Activated naive CD4-positive, alpha-beta T cell treated with anti-CD3 and anti-CD28 coated beads, Interleukin-2, amount 10 ng/mL, durations not matched to agents 7 days and 5 days (primary cell): Measurements from ENCODE around the gene CRKL.
"Not testable (repeated sequence)": the region's sequence is repeated elsewhere in the genome, so short reads cannot be mapped to it uniquely, and the experiment has no call there.

Experiments used
- CTCF ChIA-PET: fragments of 350-600 bp; sonication (Branson Sonifier 250); formaldehyde crosslinking; loops from one replicate; lab custom pipeline; 2021; ENCODE audit warnings: antibody characterized with exemption; lab: Charles Lee
- DNase-seq: peaks from one replicate; pipeline ENCODE4 v3.0.0-alpha.2; 2020
- H3K27ac Mint-ChIP-seq: one replicate; pipeline ENCODE4 v1.8.0; 2021; ENCODE audit warnings: mild to moderate bottlenecking, moderate library complexity, mixed read lengths
- H3K27me3 Mint-ChIP-seq: one replicate; pipeline ENCODE4 v1.8.0; 2021; ENCODE audit warnings: mild to moderate bottlenecking, mixed read lengths
- H3K36me3 Mint-ChIP-seq: one replicate; pipeline ENCODE4 v1.8.0; 2021; ENCODE audit warnings: mixed read lengths
- H3K4me1 Mint-ChIP-seq: one replicate; pipeline ENCODE4 v1.8.0; 2021; ENCODE audit warnings: mixed read lengths
- H3K4me3 Mint-ChIP-seq: one replicate; pipeline ENCODE4 v1.8.0; 2021; ENCODE audit warnings: mild to moderate bottlenecking, moderate library complexity, mixed read lengths
- H3K9me3 Mint-ChIP-seq: one replicate; pipeline ENCODE4 v1.8.0; 2021; ENCODE audit warnings: mixed read lengths

CRKL gene

GRCh38 chr22:20908717-20909116 lies 8.5 kb upstream of the CRKL start:
- DNase-seq, H3K4me3 Mint-ChIP-seq, H3K27ac Mint-ChIP-seq, H3K9me3 Mint-ChIP-seq, H3K36me3 Mint-ChIP-seq, H3K4me1 Mint-ChIP-seq: not testable (repeated sequence)
- peaks cover 25% of the 10 kb centered on the region for H3K27me3 Mint-ChIP-seq
- CTCF ChIA-PET: interaction anchor here (1.5 kb wide), 1 partner anchor 105 kb away, joined by 3 read pairs; no protein-coding TSS in a partner anchor

DNA sequence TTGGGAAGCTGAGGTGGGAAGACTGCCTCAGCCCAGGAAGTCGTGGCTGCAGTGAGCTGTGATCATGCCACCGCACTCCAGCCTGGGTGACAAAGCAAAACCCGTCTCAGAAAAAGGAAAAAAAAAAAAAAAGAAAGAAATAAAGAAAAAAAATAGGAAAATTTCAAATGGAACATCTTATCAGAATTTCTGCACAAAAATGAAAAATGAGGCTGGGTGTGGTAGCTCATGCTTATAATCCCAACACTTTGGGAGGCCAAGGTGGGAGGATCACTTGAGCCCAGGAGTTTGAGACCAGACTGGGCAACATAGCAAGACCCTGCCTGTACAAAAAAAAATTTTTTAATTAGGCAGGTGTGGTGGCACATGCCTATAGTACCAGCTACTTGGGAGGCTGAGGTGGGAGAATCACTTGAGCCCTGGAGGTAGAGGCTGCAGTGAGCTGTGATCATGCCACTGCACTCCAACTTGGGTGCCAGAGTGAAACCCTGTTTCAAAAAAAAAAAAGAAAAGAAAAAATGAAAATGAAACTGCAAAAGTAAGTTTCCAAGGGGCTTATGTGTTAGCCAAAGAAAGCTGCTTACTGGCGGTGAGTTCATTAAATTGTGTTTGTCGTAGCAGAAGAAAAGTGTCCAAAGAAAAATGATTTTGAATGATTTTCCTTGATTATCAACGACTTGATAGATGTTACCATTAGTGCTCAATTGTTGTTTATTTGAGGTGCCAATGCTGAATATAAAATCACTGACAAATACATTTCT lies 7.5 kb upstream of the CRKL start:
- DNase-seq: no peak
- H3K27ac Mint-ChIP-seq: peak overlapping the region; percentile 24
- no peaks in the 10 kb centered on the region for H3K36me3 Mint-ChIP-seq
- peaks cover 19% of the 10 kb centered on the region for H3K27me3 Mint-ChIP-seq
- no peaks in the 10 kb centered on the region for H3K9me3 Mint-ChIP-seq
- CTCF ChIA-PET: interaction anchor here (0.6 kb wide), 1 partner anchor 43 kb away, joined by 3 read pairs; no protein-coding TSS in a partner anchor
- H3K4me1 Mint-ChIP-seq: peaks cover 11% of the 10 kb centered on the region
- H3K4me3 Mint-ChIP-seq: no peak overlapping the region

GRCh38 chr22:20912494-20912893 lies 4.7 kb upstream of the CRKL start:
- DNase-seq: no peak
- Mint-ChIP-seq H3K4me3 (no peak overlapping the region), H3K4me1 (peaks cover 27% of the 10 kb centered on the region), H3K9me3 (no peaks in the 10 kb centered on the region), H3K27ac (no peak overlapping the region), H3K27me3 (peaks cover 4% of the 10 kb centered on the region), H3K36me3 (no peaks in the 10 kb centered on the region)
- CTCF ChIA-PET: no interaction called here

GRCh38 chr22:20918663-20919218 lies 1.5 kb downstream of the CRKL start:
- H3K36me3 Mint-ChIP-seq: peaks cover 31% of the 10 kb centered on the region
- peak overlapping the region; percentile 91 for H3K27ac Mint-ChIP-seq
- peak overlapping the region; percentile 95 for H3K4me3 Mint-ChIP-seq
- no peak for DNase-seq
- H3K4me1 Mint-ChIP-seq: peaks cover 50% of the 10 kb centered on the region
- CTCF ChIA-PET: interaction anchor here (0.7 kb wide), 1 partner anchor 41 kb away, joined by 4 read pairs; no protein-coding TSS in a partner anchor
- H3K9me3 Mint-ChIP-seq: no peaks in the 10 kb centered on the region
- H3K27me3 Mint-ChIP-seq: peaks cover 4% of the 10 kb centered on the region

GRCh38 chr22:20919718-20920117 lies 2.5 kb downstream of the CRKL start:
- Mint-ChIP-seq H3K9me3 (no peaks in the 10 kb centered on the region), H3K27me3 (peaks cover under 1% of the 10 kb centered on the region), H3K4me3 (peak overlapping the region; percentile 95), H3K36me3 (peaks cover 31% of the 10 kb centered on the region), H3K27ac (peak overlapping the region; percentile 24), H3K4me1 (peaks cover 54% of the 10 kb centered on the region)
- CTCF ChIA-PET: no interaction called here
- no peak for DNase-seq

- CTCF ChIA-PET: no interaction called here
Measured at GRCh38 chr22:20920881-20921203, 3.6 kb downstream of the CRKL start.

GRCh38 chr22:20922141-20922751 lies 5.0 kb downstream of the CRKL start:
- no peak overlapping the region for H3K4me3 Mint-ChIP-seq
- H3K27me3 Mint-ChIP-seq: no peaks in the 10 kb centered on the region
- DNase-seq: no peak
- CTCF ChIA-PET: no interaction called here
- peaks cover 55% of the 10 kb centered on the region for H3K4me1 Mint-ChIP-seq
- peaks cover 39% of the 10 kb centered on the region for H3K36me3 Mint-ChIP-seq
- no peak overlapping the region for H3K27ac Mint-ChIP-seq
- no peaks in the 10 kb centered on the region for H3K9me3 Mint-ChIP-seq

More at GRCh38 chr22:20920881-20921203, 3.6 kb downstream of the CRKL start:
- Mint-ChIP-seq H3K27me3 (no peaks in the 10 kb centered on the region), H3K4me1 (peaks cover 59% of the 10 kb centered on the region), H3K9me3 (no peaks in the 10 kb centered on the region), H3K36me3 (peaks cover 32% of the 10 kb centered on the region), H3K27ac (no peak overlapping the region), H3K4me3 (peak overlapping the region; percentile 95)
- no peak for DNase-seq

DNA sequence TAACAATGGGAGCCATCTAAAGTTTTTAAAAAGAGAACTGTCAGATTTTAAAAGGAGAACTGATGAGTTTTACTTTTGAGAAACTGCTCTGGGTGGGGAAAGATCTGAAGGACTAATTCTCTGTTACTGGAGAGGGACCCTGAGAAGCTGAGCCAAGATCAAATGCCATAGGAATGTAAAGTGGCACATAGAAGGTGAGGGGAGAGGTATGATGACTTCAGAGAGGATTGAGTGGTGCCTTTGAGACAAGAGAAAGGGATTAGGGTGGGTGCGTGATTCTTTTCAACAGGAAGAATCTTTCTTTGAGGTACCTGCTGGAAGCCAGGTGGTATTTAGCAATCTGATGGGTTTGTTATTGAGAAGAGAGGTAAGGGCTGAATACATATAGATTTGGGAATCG lies 9.0 kb downstream of the CRKL start:
- H3K4me3 Mint-ChIP-seq: no peak overlapping the region
- H3K27ac Mint-ChIP-seq: no peak overlapping the region
- no peaks in the 10 kb centered on the region for H3K9me3 Mint-ChIP-seq
- peaks cover 41% of the 10 kb centered on the region for H3K4me1 Mint-ChIP-seq
- CTCF ChIA-PET: interaction anchor here (0.6 kb wide), 1 partner anchor 9 kb away, joined by 3 read pairs; the partner anchor contains the start of gene CRKL
- no peak for DNase-seq
- H3K36me3 Mint-ChIP-seq: peaks cover 16% of the 10 kb centered on the region
- H3K27me3 Mint-ChIP-seq: no peaks in the 10 kb centered on the region

GRCh38 chr22:20927940-20928572 lies 10.8 kb downstream of the CRKL start:
- Mint-ChIP-seq H3K9me3 (no peaks in the 10 kb centered on the region), H3K27me3 (no peaks in the 10 kb centered on the region), H3K4me1 (peaks cover 32% of the 10 kb centered on the region), H3K27ac (no peak overlapping the region), H3K36me3 (peaks cover 9% of the 10 kb centered on the region), H3K4me3 (no peak overlapping the region)
- no peak for DNase-seq
- CTCF ChIA-PET: interaction anchor here (1.2 kb wide), 1 partner anchor 9 kb away, joined by 3 read pairs; no protein-coding TSS in a partner anchor

GRCh38 chr22:20928573-20928967 lies 11.4 kb downstream of the CRKL start:
- no peaks in the 10 kb centered on the region for H3K9me3 Mint-ChIP-seq
- no peaks in the 10 kb centered on the region for H3K27me3 Mint-ChIP-seq
- peaks cover 9% of the 10 kb centered on the region for H3K36me3 Mint-ChIP-seq
- no peak for DNase-seq
- no peak overlapping the region for H3K4me3 Mint-ChIP-seq
- CTCF ChIA-PET: interaction anchor here (1.2 kb wide), 1 partner anchor 9 kb away, joined by 3 read pairs; no protein-coding TSS in a partner anchor
- peaks cover 32% of the 10 kb centered on the region for H3K4me1 Mint-ChIP-seq
- H3K27ac Mint-ChIP-seq: no peak overlapping the region

- Mint-ChIP-seq H3K4me3 (no peak overlapping the region), H3K27me3 (no peaks in the 10 kb centered on the region), H3K4me1 (peaks cover 25% of the 10 kb centered on the region), H3K36me3 (peaks cover 16% of the 10 kb centered on the region), H3K27ac (no peak overlapping the region), H3K9me3 (no peaks in the 10 kb centered on the region)
- CTCF ChIA-PET: no interaction called here
- no peak for DNase-seq
Measured at GRCh38 chr22:20930004-20930403, 12.8 kb downstream of the CRKL start.

DNA sequence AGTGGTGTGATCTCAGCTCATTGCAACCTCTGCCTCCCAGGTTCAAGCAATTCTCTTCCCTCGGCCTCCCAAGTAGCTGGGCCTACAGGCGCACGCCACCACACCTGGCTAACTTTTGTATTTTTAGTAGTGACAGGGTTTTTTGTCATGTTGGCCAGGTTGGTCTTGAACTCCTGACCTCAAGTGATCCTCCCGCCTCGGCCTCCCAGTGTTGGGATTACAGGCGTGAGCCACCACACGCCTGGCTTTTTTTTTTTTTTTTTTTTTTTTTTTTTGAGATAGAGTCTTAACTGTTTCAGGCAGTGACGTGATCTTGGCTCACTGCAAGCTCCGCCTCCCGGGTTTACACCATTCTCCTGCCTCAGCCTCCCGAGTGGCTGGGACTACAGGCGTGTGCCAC lies 13.2 kb downstream of the CRKL start:
- H3K4me3 Mint-ChIP-seq, DNase-seq, H3K9me3 Mint-ChIP-seq, CTCF ChIA-PET, H3K27me3 Mint-ChIP-seq, H3K27ac Mint-ChIP-seq: not testable (repeated sequence)
- peaks cover 21% of the 10 kb centered on the region for H3K4me1 Mint-ChIP-seq
- H3K36me3 Mint-ChIP-seq: peaks cover 20% of the 10 kb centered on the region

- Mint-ChIP-seq H3K9me3 (no peaks in the 10 kb centered on the region), H3K27ac (no peak overlapping the region), H3K27me3 (no peaks in the 10 kb centered on the region), H3K4me1 (peaks cover 18% of the 10 kb centered on the region), H3K4me3 (no peak overlapping the region), H3K36me3 (peaks cover 21% of the 10 kb centered on the region)
- no peak for DNase-seq
- CTCF ChIA-PET: no interaction called here
Measured at GRCh38 chr22:20931126-20931654, 14.0 kb downstream of the CRKL start.

DNA sequence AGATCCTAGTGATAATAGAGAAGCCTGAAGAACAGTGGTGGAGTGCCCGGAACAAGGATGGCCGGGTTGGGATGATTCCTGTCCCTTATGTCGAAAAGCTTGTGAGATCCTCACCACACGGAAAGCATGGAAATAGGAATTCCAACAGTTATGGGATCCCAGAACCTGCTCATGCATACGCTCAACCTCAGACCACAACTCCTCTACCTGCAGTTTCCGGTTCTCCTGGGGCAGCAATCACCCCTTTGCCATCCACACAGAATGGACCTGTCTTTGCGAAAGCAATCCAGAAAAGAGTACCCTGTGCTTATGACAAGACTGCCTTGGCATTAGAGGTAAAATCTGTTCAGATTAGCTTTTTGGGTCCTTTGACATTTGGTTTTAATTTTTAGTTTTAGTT lies 16.7 kb downstream of the CRKL start:
- H3K9me3 Mint-ChIP-seq: no peaks in the 10 kb centered on the region
- H3K4me1 Mint-ChIP-seq: peaks cover 28% of the 10 kb centered on the region
- no peak for DNase-seq
- H3K27me3 Mint-ChIP-seq: no peaks in the 10 kb centered on the region
- H3K36me3 Mint-ChIP-seq: peaks cover 30% of the 10 kb centered on the region
- no peak overlapping the region for H3K4me3 Mint-ChIP-seq
- CTCF ChIA-PET: no interaction called here
- no peak overlapping the region for H3K27ac Mint-ChIP-seq
